Skin epidermis (tissue), 12 donors: ENCODE data around the gene RASGEF1C.

ENCODE experiments used
- H3K27ac ChIP-seq, 21 experiments: fragments of 200-600 bp; sonication (generic) in 11 of 21; one replicate each; pipeline ENCODE4 v1.5.0; 2020; ENCODE audit warnings: mild to moderate bottlenecking in 3 of 21, inconsistent platforms in 2 of 21, moderate library complexity in 2 of 21
- H3K4me3 ChIP-seq, 7 experiments: fragments of 200-600 bp; sonication (generic) in 2 of 7; one replicate each; pipeline ENCODE4 v1.5.0; 2020; ENCODE audit warnings: inconsistent platforms in 2 of 7, mild to moderate bottlenecking in 2 of 7, moderate library complexity in 1 of 7

RASGEF1C gene

DNA sequence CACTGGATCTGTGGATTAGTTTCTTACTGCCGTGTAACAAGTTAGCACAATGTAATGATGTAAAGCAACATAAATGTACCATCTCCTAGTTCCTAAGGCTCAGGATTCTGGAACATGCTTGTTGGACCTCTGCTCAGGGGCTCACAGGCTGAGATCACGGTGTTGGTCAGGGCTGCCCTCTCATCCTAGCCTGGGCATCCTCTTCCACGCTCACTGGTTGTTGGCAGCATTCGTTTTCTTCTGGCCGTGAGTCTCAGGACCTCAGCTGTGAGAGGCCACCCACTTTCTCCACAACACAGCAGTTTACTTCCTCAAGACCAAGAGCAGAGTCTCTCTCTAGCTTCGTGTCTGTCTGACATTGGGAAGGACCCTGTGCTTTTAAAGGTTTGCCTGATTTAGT, 17.3 kb downstream of the RASGEF1C start:
- Histone ChIP-seq H3K4me3 (no peak overlapping the region), H3K27ac (no peak overlapping the region)

DNA sequence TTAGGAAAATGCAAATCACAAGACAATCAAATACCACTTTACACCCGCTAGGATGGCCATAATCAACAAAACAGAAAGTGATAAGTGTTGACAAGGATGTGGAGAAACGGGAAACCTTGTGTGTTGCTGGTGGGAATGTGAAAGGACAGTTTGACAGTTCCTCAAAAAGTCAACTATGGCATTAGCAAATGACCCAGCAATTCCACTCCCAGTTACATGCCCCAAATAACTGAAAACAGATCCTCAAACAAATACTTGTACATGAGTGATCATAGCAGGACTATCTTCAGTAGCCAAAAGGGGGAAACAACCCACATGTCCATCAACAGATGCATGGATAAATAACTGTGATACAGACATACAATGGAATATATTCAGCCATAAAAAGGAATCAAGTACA, 21.2 kb downstream of the RASGEF1C start:
- Histone ChIP-seq H3K4me3 (no peak overlapping the region), H3K27ac (no peak overlapping the region)

DNA sequence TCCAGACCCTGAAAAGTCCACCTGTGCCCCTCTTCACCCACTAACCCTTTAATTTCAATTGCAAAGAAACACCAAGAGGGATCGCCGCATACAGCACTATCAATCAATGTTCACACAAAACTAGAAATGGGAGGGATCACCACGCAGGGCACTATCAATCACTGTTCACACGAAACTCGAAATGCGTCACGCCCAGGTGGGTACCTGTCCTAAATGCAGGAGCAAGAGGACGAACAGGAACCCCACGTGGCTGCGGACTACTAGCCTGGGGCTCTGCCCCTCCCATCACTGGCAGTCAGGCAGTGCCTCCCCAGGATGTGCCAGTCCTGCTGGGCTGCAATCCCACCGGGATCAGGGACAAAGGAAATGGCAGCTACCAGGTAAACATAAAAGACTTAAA, 28.2 kb downstream of the RASGEF1C start:
- Histone ChIP-seq H3K4me3 (no peak overlapping the region), H3K27ac (no peak overlapping the region)

DNA sequence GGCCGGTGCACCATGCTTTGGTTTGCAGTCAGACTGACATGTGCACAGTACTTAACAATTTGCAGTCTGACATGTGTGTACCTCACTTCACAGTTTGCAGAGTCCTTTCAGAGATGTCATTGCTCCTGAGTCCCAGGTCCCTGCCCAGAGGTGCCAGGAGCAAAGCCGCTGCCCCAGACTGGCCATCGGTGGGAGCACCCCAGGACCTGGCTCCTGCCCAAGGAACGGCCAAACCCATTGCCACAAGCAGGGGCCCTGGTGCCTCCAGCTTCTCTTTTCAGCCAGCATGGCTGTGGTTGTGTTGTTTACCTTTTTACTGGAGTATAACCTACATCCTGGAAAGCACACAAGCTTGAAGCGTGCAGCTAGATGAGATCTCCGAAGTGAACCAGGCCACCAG, 28.6 kb downstream of the RASGEF1C start:
- no peak overlapping the region for H3K27ac ChIP-seq
- no peak overlapping the region for H3K4me3 ChIP-seq

DNA sequence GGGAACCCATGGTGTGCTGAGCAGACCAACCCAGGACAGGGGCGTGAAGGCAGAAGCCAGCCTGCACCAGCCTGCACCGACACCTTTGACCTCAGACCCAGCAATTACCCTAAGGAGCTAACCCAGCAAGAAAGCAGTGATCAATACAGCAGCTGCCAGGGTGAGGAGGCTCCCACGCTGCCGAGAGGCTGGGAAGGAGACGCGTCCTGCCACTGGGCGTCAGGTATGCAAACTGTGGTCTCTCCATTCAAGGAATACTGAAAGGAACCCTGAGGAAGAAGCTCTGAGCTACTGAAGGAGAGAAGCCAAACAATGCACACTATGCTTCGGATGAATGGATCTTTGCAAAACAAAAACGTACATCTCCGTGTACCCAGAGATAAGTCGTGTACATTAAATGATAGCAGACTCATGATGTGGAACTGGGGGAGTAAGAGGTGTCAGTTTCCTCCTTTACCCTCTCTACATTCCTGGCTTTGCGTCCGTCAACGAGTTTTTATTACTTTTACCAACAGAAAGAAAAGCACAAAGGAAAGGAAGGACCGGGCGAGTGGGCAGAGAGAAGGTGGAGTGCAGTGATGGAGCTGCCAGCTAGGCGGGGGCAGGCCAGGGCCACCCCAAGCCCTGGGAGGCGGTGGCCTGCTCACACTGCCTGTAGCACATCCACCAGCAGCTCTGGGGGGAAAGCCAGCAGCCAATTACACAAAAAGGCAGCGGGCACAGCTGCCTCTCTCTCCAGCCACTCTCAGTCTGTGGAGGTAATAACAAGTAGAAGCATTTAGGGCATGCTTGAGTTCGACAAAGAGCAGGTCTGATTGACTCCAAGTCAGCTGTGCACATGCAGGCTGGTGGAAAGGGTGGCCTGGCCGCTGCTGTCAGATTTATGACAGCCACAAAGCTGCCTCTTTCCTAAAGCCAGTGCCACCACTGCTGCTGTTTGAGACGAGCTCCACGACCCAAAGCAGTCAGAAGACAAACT, 29.3 kb downstream of the RASGEF1C start:
- H3K27ac ChIP-seq: no peak overlapping the region

DNA sequence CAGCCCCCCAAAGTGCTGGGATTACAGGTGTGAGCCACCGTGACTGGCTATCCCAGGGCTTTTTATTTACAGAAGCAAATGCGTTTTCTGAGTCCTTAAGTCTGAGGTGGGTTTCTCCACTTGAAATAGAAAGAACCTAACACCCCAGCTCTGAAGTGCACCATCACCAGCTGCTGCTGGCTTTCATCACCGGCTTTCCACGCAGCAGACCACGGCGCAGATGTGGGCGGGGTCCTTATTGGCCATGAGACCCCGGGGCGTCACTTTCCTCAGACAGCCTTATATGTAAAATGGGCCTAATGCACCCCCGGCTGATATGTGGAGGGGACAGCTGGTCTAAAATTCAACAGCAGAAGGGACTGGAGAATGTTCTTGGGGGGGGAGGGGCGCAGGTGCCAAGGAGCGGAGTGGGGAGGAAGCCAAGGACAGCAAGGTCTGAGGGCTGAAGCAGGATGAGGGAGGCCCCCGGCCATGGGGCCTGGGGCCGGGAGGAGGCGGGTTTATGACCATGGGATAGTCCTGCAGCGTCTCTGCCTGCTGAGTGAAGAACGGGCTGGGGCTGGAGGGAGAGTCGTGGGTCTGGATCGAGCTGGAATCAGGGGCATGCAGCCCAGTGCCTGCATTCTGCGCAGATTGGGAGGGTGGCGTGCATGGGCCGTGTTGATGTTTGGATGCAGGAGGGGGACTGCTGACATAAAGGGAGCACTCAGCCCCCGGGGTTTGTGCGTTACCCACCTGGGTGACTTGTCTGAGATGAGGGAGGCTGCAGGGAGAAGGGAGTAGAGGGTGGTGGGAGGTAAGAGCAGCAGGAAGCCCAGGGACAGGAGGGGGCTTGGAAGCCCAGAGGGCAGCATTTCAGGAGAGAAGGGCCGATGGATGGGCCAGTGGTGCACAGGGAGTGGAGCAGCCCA, 30.2 kb downstream of the RASGEF1C start:
- Histone ChIP-seq H3K4me3 (no peak overlapping the region), H3K27ac (no peak overlapping the region)

More for the DNA sequence above, 29.3 kb downstream of the RASGEF1C start:
- no peak overlapping the region for H3K4me3 ChIP-seq

DNA sequence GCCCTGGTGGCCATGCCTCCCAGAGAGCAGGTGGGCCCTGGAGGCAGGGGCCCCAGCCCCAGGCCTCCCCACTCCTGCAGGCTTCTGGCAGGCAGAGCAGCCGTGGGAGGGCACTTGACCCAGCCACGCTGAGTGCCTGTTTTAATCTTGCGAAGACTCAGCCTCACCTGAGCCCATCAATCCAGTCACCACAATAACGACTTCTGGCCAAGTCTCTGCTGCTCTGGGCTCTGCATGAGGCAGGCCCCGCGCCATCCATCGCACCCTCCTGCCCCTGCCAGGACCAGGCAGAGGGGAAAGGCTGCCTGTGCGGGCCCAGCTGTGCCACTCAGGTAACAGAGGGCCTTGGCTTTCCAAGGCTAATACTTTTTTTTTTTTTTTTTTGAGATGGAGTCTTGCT, 32.8 kb downstream of the RASGEF1C start:
- no peak overlapping the region for H3K4me3 ChIP-seq
- H3K27ac ChIP-seq: no peak overlapping the region

DNA sequence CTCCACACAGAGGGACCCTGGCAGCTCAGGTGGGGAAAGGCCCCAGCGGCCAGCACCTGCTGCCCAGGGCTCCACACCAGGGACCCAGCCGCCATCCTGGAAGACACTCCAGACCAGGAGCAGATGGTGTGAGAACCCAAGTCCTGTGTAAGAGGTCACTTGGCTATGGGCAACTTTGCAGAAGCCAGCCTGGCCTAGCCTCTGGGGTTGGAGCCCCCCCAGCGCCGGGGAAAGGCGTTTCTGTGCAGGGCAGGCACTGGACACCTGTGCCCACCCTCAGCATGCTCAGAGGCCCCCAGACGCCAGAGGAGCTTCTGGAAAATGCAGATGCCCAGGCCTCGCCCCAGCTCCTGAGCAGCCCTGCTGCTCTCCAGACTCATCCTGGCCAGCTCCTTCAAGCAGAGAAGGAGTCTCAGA, 34.0 kb downstream of the RASGEF1C start:
- Histone ChIP-seq H3K4me3 (no peak overlapping the region), H3K27ac (no peak overlapping the region)

DNA sequence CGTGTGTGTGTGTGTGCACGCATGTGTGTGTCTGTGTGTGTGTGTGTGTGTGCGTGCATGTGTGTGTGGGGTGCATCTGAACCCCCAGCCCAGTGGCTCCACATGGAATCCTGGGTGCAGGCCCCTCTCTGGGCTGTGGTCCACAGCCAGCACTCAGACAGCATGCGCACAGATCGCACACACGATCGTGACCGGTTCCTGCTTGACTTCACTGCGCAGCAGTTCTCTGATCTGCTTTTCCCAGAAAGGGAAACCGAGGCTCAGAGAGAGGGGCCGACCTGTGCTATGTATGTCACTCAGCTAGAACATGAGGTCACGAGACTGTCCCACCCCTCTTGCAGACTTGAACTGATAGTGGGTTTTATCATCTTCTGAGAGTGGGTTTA, 34.4 kb downstream of the RASGEF1C start:
- no peak overlapping the region for H3K27ac ChIP-seq

DNA sequence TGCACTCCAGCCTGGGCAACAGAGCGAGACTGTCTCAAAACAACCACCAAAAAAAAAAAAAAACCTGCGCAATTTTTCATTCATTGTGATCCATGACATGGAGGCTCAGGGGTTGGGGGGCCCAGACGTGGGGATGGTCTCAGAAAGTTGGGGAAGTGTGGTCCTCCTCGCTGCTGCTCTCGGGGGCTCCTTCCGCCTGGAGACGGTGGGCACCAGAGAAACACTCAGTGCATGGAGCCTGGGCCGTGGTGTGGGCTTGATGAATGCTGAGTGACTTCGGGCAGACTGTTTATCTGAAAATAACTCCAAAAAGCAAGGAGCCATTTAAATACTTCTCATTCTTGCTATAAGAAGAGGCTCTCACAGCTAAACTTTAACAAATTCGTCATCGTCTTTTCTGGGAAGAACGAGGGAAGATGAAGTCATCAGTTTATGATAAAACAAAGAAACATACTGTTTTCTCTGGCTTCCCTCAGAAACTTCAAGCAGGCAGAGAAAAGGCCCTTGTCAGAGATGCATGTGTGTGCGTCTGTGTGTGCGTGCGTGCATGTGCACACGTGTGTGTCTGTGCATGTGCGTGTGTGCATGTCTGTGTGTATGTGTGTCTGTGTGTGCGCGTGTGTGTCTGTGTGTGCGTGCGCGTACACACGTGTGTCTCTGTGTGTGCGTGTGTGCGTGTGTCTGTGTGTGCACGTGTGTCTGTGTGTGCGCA, 35.0 kb downstream of the RASGEF1C start:
- peak overlapping the region in 1 of 21 experiments; percentile 56 for H3K27ac ChIP-seq

More for the DNA sequence above, 34.4 kb downstream of the RASGEF1C start:
- H3K4me3 ChIP-seq: no peak overlapping the region

DNA sequence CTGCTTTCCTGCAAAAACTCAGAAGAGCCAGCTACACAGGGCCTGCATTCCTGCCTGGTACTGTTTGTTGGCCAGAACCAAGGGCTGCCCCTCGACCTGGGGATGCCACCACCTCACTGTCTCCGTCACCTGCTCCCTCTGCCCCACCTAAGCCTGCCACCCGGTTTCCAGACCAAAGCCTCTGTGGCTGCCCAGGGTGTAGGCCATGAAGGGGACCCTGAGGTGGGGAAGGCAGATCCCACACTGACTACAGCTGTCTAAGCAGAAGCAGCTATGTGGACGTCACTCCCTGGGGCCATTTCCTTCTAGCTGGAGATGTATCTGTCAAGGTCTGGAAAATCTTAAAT, 35.8 kb downstream of the RASGEF1C start:
- H3K4me3 ChIP-seq: no peak overlapping the region
- H3K27ac ChIP-seq: peak overlapping the region in 1 of 21 experiments; percentile 47

More for the DNA sequence above, 35.0 kb downstream of the RASGEF1C start:
- H3K4me3 ChIP-seq: no peak overlapping the region

DNA sequence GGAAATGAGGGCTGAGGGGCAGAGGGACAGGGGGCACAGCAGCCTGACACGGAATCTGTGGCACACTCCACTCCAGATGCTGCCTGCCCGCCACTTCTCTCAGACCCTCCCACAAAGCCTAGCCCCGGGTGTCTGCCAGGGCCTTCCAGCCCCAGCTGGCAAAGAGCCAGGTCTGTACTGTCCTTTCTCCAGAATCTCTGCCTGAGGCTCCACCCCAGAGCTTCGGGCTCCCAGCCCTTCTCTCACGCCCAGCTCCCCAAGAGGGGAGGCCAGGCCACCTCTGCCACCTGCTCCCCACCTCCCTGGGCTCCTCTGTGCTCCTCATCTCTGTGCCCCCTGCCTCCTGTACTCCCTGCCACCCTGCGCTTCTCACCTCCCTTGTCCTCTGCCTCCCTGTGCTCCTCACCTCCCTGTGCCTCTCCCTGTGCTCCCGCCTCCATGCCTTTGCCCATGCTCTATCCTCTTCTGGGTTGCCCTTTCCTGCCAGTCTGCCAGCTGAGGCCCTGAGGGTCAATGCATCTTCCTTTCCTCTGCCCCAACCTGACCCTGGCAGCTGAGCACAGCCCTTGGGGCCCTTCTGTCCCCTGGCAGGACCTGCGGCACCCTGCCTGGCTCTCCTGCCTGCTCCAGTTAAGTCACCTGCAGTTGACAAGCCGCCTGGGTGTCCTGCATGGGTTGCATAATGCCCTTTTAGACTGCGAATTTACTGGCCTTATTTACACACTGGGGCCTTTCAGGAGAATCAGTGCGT, 36.4 kb downstream of the RASGEF1C start:
- no peak overlapping the region for H3K4me3 ChIP-seq
- peak overlapping the region in 2 of 21 experiments; percentile 0 to 47 for H3K27ac ChIP-seq

DNA sequence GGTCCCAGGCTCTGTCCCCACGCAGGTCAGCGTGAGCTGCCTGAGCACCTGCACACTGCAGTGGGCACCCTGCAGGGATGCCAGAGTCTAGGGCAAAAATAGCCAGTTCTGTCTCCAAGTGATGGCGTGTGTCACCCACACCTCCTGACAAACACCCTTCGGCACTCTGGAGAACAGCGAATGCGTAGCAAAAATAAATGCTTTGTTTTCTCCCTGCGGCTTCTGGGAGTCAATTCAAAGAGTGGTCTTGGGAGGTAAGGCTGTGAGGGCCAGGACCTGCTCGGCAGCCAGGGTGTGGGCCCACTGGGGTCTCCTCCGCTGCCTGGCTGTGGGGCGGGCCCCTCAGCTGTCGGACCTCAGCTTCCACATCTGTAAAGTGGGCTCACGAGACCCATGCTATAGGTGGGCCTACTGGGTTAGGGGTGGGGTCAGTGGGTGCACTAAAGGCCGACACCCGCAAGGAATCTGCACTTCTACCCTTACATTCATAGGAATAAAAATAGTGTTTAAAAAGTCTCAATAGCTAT, 37.4 kb downstream of the RASGEF1C start:
- H3K27ac ChIP-seq: peak overlapping the region in 1 of 21 experiments; percentile 0
- H3K4me3 ChIP-seq: no peak overlapping the region

DNA sequence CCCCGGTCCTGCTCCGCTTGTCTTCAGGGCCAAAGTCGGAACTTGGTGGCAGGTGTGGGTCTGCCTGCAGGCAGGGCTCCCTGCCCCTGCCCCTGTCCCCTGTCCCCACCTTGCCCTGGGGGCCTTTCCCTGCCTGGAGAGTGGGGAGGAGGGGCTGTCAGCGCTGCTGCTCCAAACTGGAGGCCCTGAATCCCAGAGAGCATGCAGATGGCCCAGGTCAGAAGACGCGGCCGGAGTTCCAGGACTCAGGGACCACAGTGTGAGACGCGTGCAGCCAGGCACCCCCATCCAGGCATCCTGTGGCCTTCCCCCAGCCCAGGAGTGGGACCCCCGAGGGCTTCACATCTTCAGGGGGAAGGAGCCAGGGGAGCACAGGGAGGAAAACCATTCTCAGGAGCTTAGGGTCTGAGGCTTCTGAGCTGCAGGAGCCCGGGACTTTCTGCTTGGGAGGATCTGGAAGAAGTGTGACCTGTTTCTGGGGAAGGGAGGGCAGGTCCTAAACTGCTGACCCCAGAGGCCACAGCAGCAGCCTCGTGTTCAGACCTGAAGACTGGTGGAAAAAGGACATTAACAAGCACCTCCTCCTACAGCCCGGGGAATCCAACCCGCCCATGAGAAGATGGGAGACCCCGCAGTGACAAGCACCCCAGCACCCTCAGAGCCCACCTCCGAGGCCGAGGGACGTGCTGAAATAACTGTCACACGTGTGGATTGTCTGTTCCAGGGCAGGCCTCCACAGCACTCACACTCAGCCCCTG, 38.0 kb downstream of the RASGEF1C start:
- no peak overlapping the region for H3K4me3 ChIP-seq
- peak overlapping the region in 4 of 21 experiments; percentile 20 to 56 (median 26) for H3K27ac ChIP-seq

DNA sequence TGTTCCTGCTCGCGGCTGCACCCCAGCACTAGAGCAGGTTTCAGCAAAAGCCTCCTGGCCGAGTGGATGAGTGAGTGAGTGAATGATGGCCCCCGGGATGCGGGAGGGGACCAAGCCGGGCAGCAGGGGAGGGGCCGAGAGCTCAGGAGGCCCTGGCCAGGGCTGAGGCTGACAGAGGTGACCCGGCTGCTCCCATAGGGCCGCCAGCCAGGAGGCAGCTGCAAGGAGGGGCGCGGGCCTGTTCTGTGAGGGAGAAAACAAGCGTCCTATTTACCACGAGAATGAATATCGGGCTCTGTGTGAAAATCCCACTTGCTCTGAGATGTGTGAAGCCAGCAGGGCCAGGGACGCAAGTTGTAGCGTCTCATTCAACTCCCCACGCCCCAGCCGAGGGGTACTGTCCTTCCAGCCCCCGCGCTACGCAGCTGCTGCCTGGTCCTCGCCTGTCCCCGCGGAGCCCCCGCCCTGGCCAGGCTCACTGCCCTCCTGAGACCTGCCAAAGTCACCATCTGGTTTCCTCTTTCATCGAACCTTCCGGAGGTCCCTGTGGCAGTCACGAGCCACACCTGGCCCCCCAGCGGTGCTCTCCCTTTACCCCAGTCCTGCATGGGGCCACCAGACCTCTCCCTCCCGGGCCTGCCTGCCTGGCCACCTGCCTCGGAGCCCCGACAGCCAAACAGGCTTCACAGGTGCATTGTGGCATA, 38.8 kb downstream of the RASGEF1C start:
- Histone ChIP-seq H3K27ac (peak overlapping the region in 3 of 21 experiments; percentile 21 to 56 (median 31)), H3K4me3 (no peak overlapping the region)

DNA sequence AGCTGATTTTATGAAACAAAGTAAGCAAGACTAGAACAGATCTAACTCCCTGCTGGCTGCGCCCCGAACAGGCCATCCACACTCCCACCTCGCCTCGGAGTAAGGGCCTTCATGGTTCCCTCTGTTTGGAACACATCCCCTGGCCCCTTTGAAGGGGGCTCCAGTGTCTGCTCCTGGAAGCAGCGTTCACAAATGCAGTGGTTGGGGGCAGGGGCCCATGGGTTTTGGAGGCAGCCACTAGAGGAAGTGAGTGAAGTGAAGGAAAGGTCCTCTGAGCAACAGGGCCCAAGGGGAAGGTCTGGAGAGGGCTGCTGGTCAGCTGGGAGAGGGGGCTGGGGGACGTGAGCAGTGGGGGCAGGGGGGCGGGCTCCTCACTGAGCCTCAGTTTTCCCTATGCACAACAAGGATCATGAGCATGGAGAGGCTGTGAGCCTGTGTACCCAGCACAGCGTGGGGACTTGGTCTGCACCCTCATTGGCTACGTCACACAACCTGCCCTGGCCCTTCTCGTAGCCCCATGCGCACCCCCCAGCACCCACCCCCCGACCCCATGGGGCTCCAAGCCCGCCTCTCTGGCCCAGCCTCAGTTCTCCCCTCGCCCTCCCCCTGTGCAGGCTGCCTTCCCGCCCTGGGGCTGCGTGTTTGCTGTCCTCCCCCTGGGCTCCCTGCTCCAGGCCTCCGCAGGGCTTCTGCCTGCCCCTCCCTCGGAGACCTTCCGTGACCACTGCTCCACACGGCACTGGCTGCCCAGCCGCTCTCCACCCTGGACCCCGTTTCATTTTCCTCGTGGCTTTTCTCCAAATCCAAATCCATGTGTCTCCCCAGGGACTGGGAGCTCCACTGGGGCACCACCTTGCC, 39.5 kb downstream of the RASGEF1C start:
- Histone ChIP-seq H3K27ac (peak overlapping the region in 1 of 21 experiments; percentile 31), H3K4me3 (no peak overlapping the region)

DNA sequence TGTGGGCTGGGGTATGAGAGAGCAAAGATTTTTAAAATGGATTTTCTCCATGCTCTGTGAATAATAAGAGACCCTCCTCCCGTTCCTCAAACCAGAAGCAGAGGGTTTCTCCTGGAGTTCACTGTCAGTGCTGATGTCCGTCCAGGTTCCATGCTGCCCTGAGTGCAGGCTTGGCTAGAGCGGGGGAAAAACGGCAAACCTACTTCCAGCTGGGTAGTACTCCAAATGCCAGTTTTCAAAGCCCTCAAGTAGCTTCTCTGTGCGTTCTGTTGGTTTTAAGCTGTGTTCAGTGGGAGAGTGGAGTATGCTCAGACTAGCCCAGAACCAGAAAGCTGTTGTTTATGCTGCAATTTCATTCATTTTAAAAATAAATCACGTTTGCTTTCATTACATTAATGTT, 40.3 kb downstream of the RASGEF1C start:
- H3K4me3 ChIP-seq: no peak overlapping the region
- no peak overlapping the region for H3K27ac ChIP-seq
